ENCODE results near the gene GOLT1B. TPM values are rescaled to one million over a fixed set of nuclear protein-coding genes. Genes with fewer than 3 reads are reported as not detected.

Gene GOLT1B
- total RNA-seq, 2 experiments from 2014 or later = 12.7 to 30.7 TPM

DNA sequence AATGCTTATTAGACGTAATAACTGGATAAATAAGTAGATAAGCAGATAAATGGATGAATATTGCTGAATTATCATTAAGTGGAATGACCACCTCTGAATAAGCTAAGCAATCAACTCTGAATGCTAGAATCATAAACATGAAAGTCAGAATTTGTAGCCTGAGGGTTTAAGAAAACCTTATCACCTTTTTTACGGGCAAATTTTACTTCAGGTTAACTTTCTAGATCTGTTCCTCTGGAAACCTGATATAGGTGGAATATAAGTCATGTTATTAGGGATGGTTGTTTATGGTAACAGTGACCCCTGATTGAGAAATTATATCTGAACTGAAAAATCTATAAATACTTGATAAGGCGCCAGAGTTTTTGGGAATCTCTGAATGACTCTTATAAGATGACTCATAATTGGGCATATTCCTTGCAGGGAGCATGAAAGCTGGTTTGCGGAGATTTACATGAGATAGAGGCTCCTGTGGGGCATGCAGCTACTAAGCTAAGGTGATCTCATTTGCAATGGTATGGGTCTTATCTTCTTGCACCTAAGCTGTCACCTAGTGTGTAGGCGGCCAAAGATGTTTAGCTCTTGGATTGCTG lies 36.6 kb downstream of the GOLT1B start:
- ChIA-PET CTCF (ENCODE audit: unreplicated experiment) (no interaction called here), POLR2A (interaction anchor here (0.6 to 1.8 kb wide), 5 partner anchors 13 to 60 kb away, joined by 3 to 6 read pairs (median 3); no protein-coding TSS in a partner anchor)
- no peaks in the 10 kb centered on the region for H3K9me2 ChIP-seq (ENCODE audit: insufficient read depth, low read length)
- TF ChIP-seq, protein P1, sequence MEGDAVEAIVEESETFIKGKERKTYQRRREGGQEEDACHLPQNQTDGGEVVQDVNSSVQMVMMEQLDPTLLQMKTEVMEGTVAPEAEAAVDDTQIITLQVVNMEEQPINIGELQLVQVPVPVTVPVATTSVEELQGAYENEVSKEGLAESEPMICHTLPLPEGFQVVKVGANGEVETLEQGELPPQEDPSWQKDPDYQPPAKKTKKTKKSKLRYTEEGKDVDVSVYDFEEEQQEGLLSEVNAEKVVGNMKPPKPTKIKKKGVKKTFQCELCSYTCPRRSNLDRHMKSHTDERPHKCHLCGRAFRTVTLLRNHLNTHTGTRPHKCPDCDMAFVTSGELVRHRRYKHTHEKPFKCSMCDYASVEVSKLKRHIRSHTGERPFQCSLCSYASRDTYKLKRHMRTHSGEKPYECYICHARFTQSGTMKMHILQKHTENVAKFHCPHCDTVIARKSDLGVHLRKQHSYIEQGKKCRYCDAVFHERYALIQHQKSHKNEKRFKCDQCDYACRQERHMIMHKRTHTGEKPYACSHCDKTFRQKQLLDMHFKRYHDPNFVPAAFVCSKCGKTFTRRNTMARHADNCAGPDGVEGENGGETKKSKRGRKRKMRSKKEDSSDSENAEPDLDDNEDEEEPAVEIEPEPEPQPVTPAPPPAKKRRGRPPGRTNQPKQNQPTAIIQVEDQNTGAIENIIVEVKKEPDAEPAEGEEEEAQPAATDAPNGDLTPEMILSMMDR (conservative IDR thresholded peaks at IDR 0.05; ENCODE audit: low read length) = no peak
- TF ChIP-seq EZH2phosphoT487 (IDR thresholded peaks at IDR 0.05; ENCODE audit: borderline replicate concordance, low read depth, low read length) = no peak
- no peak overlapping the region for H2AFZ ChIP-seq (ENCODE audit: low read length)
- H3K36me3 ChIP-seq (ENCODE audit: insufficient read depth, low read length) = no peaks in the 10 kb centered on the region
- no peaks in the 10 kb centered on the region for H3K4me1 ChIP-seq (ENCODE audit: insufficient read depth, low read length, poor library complexity, severe bottlenecking)
- no peaks in the 10 kb centered on the region for H4K20me1 ChIP-seq (ENCODE audit: insufficient read depth, low read length)
- no peak for DNase-seq (ENCODE audit: low spot score)
- BruUV-seq (replicated peaks) = no TSS peak
- intact Hi-C loops (cut with micrococcal nuclease; ENCODE audit: unreplicated experiment) = no loop called here
- no peaks in the 10 kb centered on the region for H3K9me3 ChIP-seq (ENCODE audit: low read length)
- no peak overlapping the region for H3K4me3 ChIP-seq (ENCODE audit: low read depth, low read length, poor library complexity, severe bottlenecking)
- no peak overlapping the region for H3K27ac ChIP-seq (ENCODE audit: low read depth, low read length, poor library complexity, severe bottlenecking)
- H3K4me2 ChIP-seq (ENCODE audit: low read length) = no peak overlapping the region
- H3K79me2 ChIP-seq (ENCODE audit: insufficient read depth, low read depth, low read length) = no peaks in the 10 kb centered on the region

DNA sequence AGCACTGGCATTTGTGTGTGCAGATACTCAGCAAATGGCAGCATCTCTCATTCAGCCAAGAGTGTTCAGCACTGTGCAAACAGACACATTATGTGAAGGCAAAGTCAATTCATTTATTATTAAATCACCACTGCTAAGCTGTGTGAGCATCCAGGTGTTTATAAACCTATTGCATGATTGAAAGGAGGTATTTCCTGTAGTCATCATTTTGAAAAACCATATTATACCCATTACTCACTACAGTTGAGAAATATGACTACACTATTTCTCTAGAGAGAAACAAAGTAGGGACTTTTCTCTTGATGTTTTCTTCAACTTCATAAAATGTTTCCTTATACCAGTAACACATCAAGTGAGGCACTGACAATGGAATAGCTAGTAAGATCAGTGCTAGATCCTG lies 38.2 kb downstream of the GOLT1B start:
- Histone ChIP-seq H3K36me3 (ENCODE audit: insufficient read depth, low read length) (no peaks in the 10 kb centered on the region), H3K4me2 (ENCODE audit: low read length) (no peak overlapping the region), H3K9me3 (ENCODE audit: low read length) (no peaks in the 10 kb centered on the region), H3K4me3 (ENCODE audit: low read depth, low read length, poor library complexity, severe bottlenecking) (no peak overlapping the region), H3K79me2 (ENCODE audit: insufficient read depth, low read depth, low read length) (no peaks in the 10 kb centered on the region), H2AFZ (ENCODE audit: low read length) (no peak overlapping the region), H3K27ac (ENCODE audit: low read depth, low read length, poor library complexity, severe bottlenecking) (no peak overlapping the region), H3K4me1 (ENCODE audit: insufficient read depth, low read length, poor library complexity, severe bottlenecking) (no peaks in the 10 kb centered on the region), H4K20me1 (ENCODE audit: insufficient read depth, low read length) (no peaks in the 10 kb centered on the region), H3K9me2 (ENCODE audit: insufficient read depth, low read length) (no peaks in the 10 kb centered on the region)
- intact Hi-C loops (cut with micrococcal nuclease; ENCODE audit: unreplicated experiment) = no loop called here
- BruUV-seq (replicated peaks) = no TSS peak
- POLR2A ChIA-PET = interaction anchor here (0.7 kb wide), 1 partner anchor 23 kb away, joined by 3 read pairs; no protein-coding TSS in a partner anchor
- CTCF ChIA-PET (ENCODE audit: unreplicated experiment) = no interaction called here
- no peak for TF ChIP-seq EZH2phosphoT487 (IDR thresholded peaks at IDR 0.05; ENCODE audit: borderline replicate concordance, low read depth, low read length)
- TF ChIP-seq, protein P1 (conservative IDR thresholded peaks at IDR 0.05; ENCODE audit: low read length) = no peak
- no peak for DNase-seq (ENCODE audit: low spot score)

DNA sequence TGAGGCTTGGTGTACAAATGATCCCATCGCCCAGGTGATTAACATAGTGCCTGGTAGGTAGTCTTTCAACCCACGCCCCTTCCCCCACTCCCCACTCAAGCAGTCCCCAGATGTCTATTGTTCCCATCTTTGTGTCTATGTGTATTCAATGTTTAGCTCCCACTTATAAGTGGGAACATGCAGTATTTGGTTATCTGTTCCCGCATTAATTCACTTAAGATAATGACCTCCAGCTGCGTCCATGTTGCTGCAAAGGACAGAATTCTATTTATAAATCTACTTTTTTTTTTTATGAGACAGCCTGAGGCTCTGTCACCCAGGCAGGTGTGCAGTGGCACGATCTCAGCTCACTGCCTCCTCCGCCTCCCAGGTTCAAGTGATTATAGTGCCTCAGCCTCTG lies 40.2 kb downstream of the GOLT1B start:
- H3K9me3 ChIP-seq (ENCODE audit: low read length) = no peaks in the 10 kb centered on the region
- BruUV-seq (replicated peaks) = no TSS peak
- DNase-seq (ENCODE audit: low spot score) = no peak
- no peak overlapping the region for H3K4me3 ChIP-seq (ENCODE audit: low read depth, low read length, poor library complexity, severe bottlenecking)
- H3K4me2 ChIP-seq (ENCODE audit: low read length) = no peak overlapping the region
- ChIA-PET CTCF (ENCODE audit: unreplicated experiment) (no interaction called here), POLR2A (interaction anchor here (0.9 kb wide), 1 partner anchor 9 kb away, joined by 3 read pairs; no protein-coding TSS in a partner anchor)
- intact Hi-C loops (cut with micrococcal nuclease; ENCODE audit: unreplicated experiment) = no loop called here
- H3K4me1 ChIP-seq (ENCODE audit: insufficient read depth, low read length, poor library complexity, severe bottlenecking) = no peaks in the 10 kb centered on the region
- no peaks in the 10 kb centered on the region for H3K79me2 ChIP-seq (ENCODE audit: insufficient read depth, low read depth, low read length)
- no peaks in the 10 kb centered on the region for H4K20me1 ChIP-seq (ENCODE audit: insufficient read depth, low read length)
- no peaks in the 10 kb centered on the region for H3K9me2 ChIP-seq (ENCODE audit: insufficient read depth, low read length)
- TF ChIP-seq, protein P1 (conservative IDR thresholded peaks at IDR 0.05; ENCODE audit: low read length) = no peak
- no peak for TF ChIP-seq EZH2phosphoT487 (IDR thresholded peaks at IDR 0.05; ENCODE audit: borderline replicate concordance, low read depth, low read length)
- no peak overlapping the region for H3K27ac ChIP-seq (ENCODE audit: low read depth, low read length, poor library complexity, severe bottlenecking)
- H2AFZ ChIP-seq (ENCODE audit: low read length) = no peak overlapping the region
- no peaks in the 10 kb centered on the region for H3K36me3 ChIP-seq (ENCODE audit: insufficient read depth, low read length)
